H9 (cell line): ENCODE results near the gene MREG. TPM values are rescaled to one million over a fixed set of nuclear protein-coding genes. Genes with fewer than 3 reads are reported as not detected.

ENCODE experiments used
- DNase-seq: peaks from one replicate; pipeline ENCODE4 v3.0.0-alpha.2; 2017
- H2AFZ ChIP-seq: one replicate; pipeline ENCODE4 v1.6.1; 2013; ENCODE audit warnings: mild to moderate bottlenecking, low read length, control low read depth, moderate library complexity
- H2AK5ac ChIP-seq: 2 replicates; pipeline ENCODE4 v1.6.1; 2013; ENCODE audit warnings: low read length, control low read depth, mixed read lengths; ENCODE audit not compliant: insufficient read length
- H2BK120ac ChIP-seq: one replicate; pipeline ENCODE4 v1.6.1; 2013; ENCODE audit warnings: low read depth, mild to moderate bottlenecking, low read length, control low read depth, inconsistent platforms; ENCODE audit not compliant: poor library complexity, severe bottlenecking
- H2BK12ac ChIP-seq: 2 replicates; pipeline ENCODE4 v1.6.1; 2013; ENCODE audit warnings: low read length, control low read depth, mixed read lengths, low read depth; ENCODE audit not compliant: insufficient read length
- H2BK15ac ChIP-seq: 2 replicates; pipeline ENCODE4 v1.6.1; 2013; ENCODE audit warnings: low read depth, low read length, control low read depth
- H2BK20ac ChIP-seq: one replicate; pipeline ENCODE4 v1.6.1; 2013; ENCODE audit warnings: low read depth, mild to moderate bottlenecking, low read length, control low read depth, inconsistent platforms; ENCODE audit not compliant: poor library complexity, severe bottlenecking
- H2BK5ac ChIP-seq: 2 replicates; pipeline ENCODE4 v1.6.1; 2013; ENCODE audit warnings: low read length, control low read depth, mixed read lengths; ENCODE audit not compliant: insufficient read length
- H3K14ac ChIP-seq: 2 replicates; pipeline ENCODE4 v1.6.1; 2013; ENCODE audit warnings: low read length, control low read depth; ENCODE audit not compliant: insufficient read depth
- H3K18ac ChIP-seq: 2 replicates; pipeline ENCODE4 v1.6.1; 2013; ENCODE audit warnings: low read depth, mild to moderate bottlenecking, mixed read lengths, low read length, control low read depth; ENCODE audit not compliant: insufficient read length
- H3K23ac ChIP-seq: 2 replicates; pipeline ENCODE4 v1.6.1; 2013; ENCODE audit warnings: low read length, control low read depth, mixed read lengths, low read depth; ENCODE audit not compliant: insufficient read length
- H3K23me2 ChIP-seq: 2 replicates; pipeline ENCODE4 v1.6.1; 2013; ENCODE audit warnings: low read depth, mild to moderate bottlenecking, mixed read lengths, low read length, control low read depth; ENCODE audit not compliant: insufficient read length, poor library complexity, severe bottlenecking
- H3K27ac ChIP-seq: 2 replicates; pipeline ENCODE4 v1.5.1; 2013; ENCODE audit warnings: low read length, control low read depth, mixed read lengths, low read depth; ENCODE audit not compliant: insufficient read length
- H3K27me3 ChIP-seq: 2 replicates; pipeline ENCODE4 v1.6.1; 2013; ENCODE audit warnings: low read length, control low read depth, inconsistent platforms; ENCODE audit not compliant: insufficient read depth
- H3K4ac ChIP-seq: 2 replicates; pipeline ENCODE4 v1.6.1; 2013; ENCODE audit warnings: low read depth, mild to moderate bottlenecking, control low read depth, inconsistent platforms, low read length, moderate library complexity
- H3K4me1 ChIP-seq: 2 replicates; pipeline ENCODE4 v1.6.1; 2013; ENCODE audit warnings: low read length, control low read depth, inconsistent platforms; ENCODE audit not compliant: insufficient read depth
- H3K4me2 ChIP-seq: 2 replicates; pipeline ENCODE4 v1.6.1; 2013; ENCODE audit warnings: low read length, control low read depth, mixed read lengths; ENCODE audit not compliant: insufficient read length, insufficient read depth
- H3K56ac ChIP-seq: 2 replicates; pipeline ENCODE4 v1.6.1; 2013; ENCODE audit warnings: low read depth, mild to moderate bottlenecking, mixed read lengths, low read length, control low read depth; ENCODE audit not compliant: insufficient read length
- H3K79me1 ChIP-seq: 2 replicates; pipeline ENCODE4 v1.6.1; 2013; ENCODE audit warnings: low read depth, mild to moderate bottlenecking, moderate library complexity, low read length, control low read depth, inconsistent platforms; ENCODE audit not compliant: insufficient read depth, poor library complexity, severe bottlenecking
- H3K79me2 ChIP-seq: 2 replicates; pipeline ENCODE4 v1.6.1; 2013; ENCODE audit warnings: low read length, control low read depth, inconsistent platforms; ENCODE audit not compliant: insufficient read depth
- H3K9ac ChIP-seq: 2 replicates; pipeline ENCODE4 v1.6.1; 2013; ENCODE audit warnings: low read length, control low read depth, mixed read lengths; ENCODE audit not compliant: insufficient read length; ENCODE audit errors: extremely low read depth
- H3K9me3 ChIP-seq: one replicate; pipeline ENCODE4 v1.6.1; 2013; ENCODE audit warnings: low read depth, low read length, inconsistent platforms; ENCODE audit not compliant: control insufficient read depth
- H3T11ph ChIP-seq: one replicate; pipeline ENCODE4 v1.6.1; 2013; ENCODE audit warnings: mild to moderate bottlenecking, low read length, control low read depth, inconsistent platforms
- H4K20me1 ChIP-seq: one replicate; pipeline ENCODE4 v1.6.1; 2013; ENCODE audit not compliant: control insufficient read depth, insufficient read length, insufficient read depth
- H4K5ac ChIP-seq: 2 replicates; pipeline ENCODE4 v1.6.1; 2013; ENCODE audit warnings: low read depth, mild to moderate bottlenecking, mixed read lengths, low read length, control low read depth; ENCODE audit not compliant: insufficient read length
- H4K8ac ChIP-seq: replicated peaks from 2 replicates; pipeline ENCODE4 v1.6.1; 2013; ENCODE audit warnings: low read length, control low read depth, mixed read lengths, low read depth; ENCODE audit not compliant: insufficient read length
- H4K91ac ChIP-seq: 2 replicates; pipeline ENCODE4 v1.6.1; 2013; ENCODE audit warnings: low read depth, mild to moderate bottlenecking, moderate library complexity, mixed read lengths, low read length, control low read depth; ENCODE audit not compliant: insufficient read length
- H3K27ac Mint-ChIP-seq, 3 experiments: 2 replicates in 2 of 3; 3 replicates in 1 of 3; pipeline ENCODE4 v1.8.0; 2020 to 2021; ENCODE audit warnings: mixed read lengths in 3 of 3, mild to moderate bottlenecking in 1 of 3, moderate library complexity in 1 of 3
- H3K27me3 Mint-ChIP-seq: 2 replicates; pipeline ENCODE4 v1.8.0; 2021; ENCODE audit warnings: low read depth, mild to moderate bottlenecking, moderate library complexity, mixed read lengths
- H3K36me3 Mint-ChIP-seq, 3 experiments: 2 replicates in 2 of 3; 3 replicates in 1 of 3; pipeline ENCODE4 v1.8.0; 2020 to 2021; ENCODE audit warnings: low read depth in 3 of 3, mixed read lengths in 3 of 3; ENCODE audit not compliant: insufficient read depth in 1 of 3
- H3K4me1 Mint-ChIP-seq, 2 experiments: 2 replicates each; pipeline ENCODE4 v1.8.0; 2020; ENCODE audit warnings: mixed read lengths in 2 of 2
- H3K4me3 Mint-ChIP-seq, 2 experiments: 2 replicates in 1 of 2; 3 replicates in 1 of 2; pipeline ENCODE4 v1.8.0; 2020 to 2021; ENCODE audit warnings: mild to moderate bottlenecking in 2 of 2, mixed read lengths in 2 of 2, moderate library complexity in 1 of 2
- H3K9me3 Mint-ChIP-seq, 2 experiments: 2 replicates in 1 of 2; 3 replicates in 1 of 2; pipeline ENCODE4 v1.8.0; 2020; ENCODE audit warnings: mild to moderate bottlenecking in 2 of 2, mixed read lengths in 2 of 2, moderate library complexity in 1 of 2
- CTCF ChIP-seq: fragments of 200-600 bp; sonication (generic); conservative IDR thresholded peaks from 3 replicates; pipeline ENCODE4 v1.8.0; 2021; ENCODE audit warnings: antibody characterized with exemption, mild to moderate bottlenecking
- WGBS: extraction: QIAGEN DNeasy Blood & Tissue Kit; methylation state at CpG from one replicate; pipeline ENCODE4 v1.1.7; 2013; ENCODE audit warnings: missing lambda C conversion rate, low lambda C conversion rate, mixed read lengths; ENCODE audit not compliant: insufficient read length; ENCODE audit errors: extremely low coverage; 5-methylcytosine and 5-hydroxymethylcytosine counted together
- total RNA-seq: library from RNA; stranded (reverse); gene quantifications from 2 replicates; pipeline ENCODE4 v1.2.1, GENCODE V29; 2021

Gene MREG
- total RNA-seq, 1 experiment from 2014 or later, result 21.8 TPM

- Mint-ChIP-seq H3K4me1 (peaks cover 14% of the 10 kb centered on the region in 2 experiments), H3K27ac (peak overlapping the region in 1 of 3 experiments; percentile 6; a peak in 2 of 7 replicates), H3K9me3 (no peaks in the 10 kb centered on the region), H3K27me3 (no peaks in the 10 kb centered on the region), H3K4me3 (no peak overlapping the region), H3K36me3 (peaks cover 8 to 32% (median 29%) of the 10 kb centered on the region in 3 experiments; a peak in 6 of 7 replicates)
- H3K27ac ChIP-seq, result no peak overlapping the region
- no peak overlapping the region for H3K4ac ChIP-seq
- H3K9me3 ChIP-seq, result no peaks in the 10 kb centered on the region
- DNase-seq, result no peak
- H3K4me1 ChIP-seq, result peaks cover 2% of the 10 kb centered on the region; the same call in 1 of the 2 replicates
- no peak overlapping the region for H2BK15ac ChIP-seq
- H2AFZ ChIP-seq, result no peak overlapping the region
- H4K5ac ChIP-seq, result no peak overlapping the region
- no peak overlapping the region for H3K14ac ChIP-seq
- H2AK5ac ChIP-seq, result no peak overlapping the region
- H3K9ac ChIP-seq, result no peak overlapping the region
- no peak overlapping the region for H3T11ph ChIP-seq
- no peaks in the 10 kb centered on the region for H3K79me2 ChIP-seq
- no peaks in the 10 kb centered on the region for H3K79me1 ChIP-seq
- no peak overlapping the region for H2BK20ac ChIP-seq
- H4K91ac ChIP-seq, result no peak overlapping the region
- no peak overlapping the region for H3K4me2 ChIP-seq
- no peaks in the 10 kb centered on the region for H3K27me3 ChIP-seq
- no peak overlapping the region for H4K8ac ChIP-seq
- no peak overlapping the region for H2BK120ac ChIP-seq
- no peak overlapping the region for H3K56ac ChIP-seq
- no CpG with 5 or more reads among the region's 6 CpGs for WGBS
- H3K23ac ChIP-seq, result no peak overlapping the region
- no peak overlapping the region for H3K18ac ChIP-seq
- no peaks in the 10 kb centered on the region for H3K23me2 ChIP-seq
- no peak for TF ChIP-seq CTCF
- no peaks in the 10 kb centered on the region for H4K20me1 ChIP-seq
- H2BK5ac ChIP-seq, result no peak overlapping the region
- H2BK12ac ChIP-seq, result no peak overlapping the region
Measured at GRCh38 chr2:215940645-215941184, 72.6 kb downstream of the MREG start.
